Erythroblast (primary cell): ENCODE measurements around the gene FOXA1.

Source experiments
- DNase-seq, 2 experiments: peaks; one replicate each; lab custom pipeline; 2025; lab: John Stamatoyannopoulos, UW
- GATA1 ChIP-seq: IDR thresholded peaks from 2 replicates; pipeline ENCODE4 v1.6.1; 2011; ENCODE audit warnings: low read depth, mild to moderate bottlenecking, control low read depth, low read length, moderate library complexity
- POLR2A ChIP-seq: IDR thresholded peaks from 2 replicates; pipeline ENCODE4 v1.6.1; 2011; ENCODE audit warnings: mild to moderate bottlenecking, low read length

Gene FOXA1

DNA sequence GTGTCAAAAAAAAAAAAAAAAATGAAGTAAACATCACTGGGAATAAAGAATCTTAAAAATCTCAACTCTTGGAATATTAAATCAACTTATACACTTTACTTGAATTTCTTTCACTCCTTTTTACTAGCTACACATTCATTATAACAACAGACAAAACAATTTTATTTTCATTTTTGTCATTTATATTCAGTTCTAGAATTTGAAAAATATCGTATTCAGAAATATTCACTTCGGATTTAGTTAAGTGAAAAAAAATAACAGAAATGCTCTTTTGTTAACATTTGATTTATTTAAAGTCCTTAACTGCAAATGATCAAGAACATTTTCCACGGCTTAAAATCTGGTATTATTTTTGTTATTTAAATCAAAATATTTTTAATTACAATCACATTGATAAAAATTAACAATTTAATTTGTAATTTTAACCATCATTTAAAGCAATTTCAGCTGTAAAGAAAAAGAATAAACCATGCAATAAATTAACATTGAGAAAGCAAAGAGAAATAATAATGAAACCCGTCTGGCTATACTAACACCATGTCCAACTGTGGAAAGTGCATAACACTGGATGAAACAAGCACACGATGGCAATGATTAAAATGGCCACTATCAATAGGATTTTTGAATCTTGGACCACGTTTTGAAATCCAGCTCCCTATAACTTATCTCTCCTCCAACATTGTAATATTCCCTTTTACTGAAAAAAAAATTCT, 5.2 kb downstream of the FOXA1 start:
- TF ChIP-seq POLR2A = no peak
- no peak for TF ChIP-seq GATA1
- no peak for DNase-seq

DNA sequence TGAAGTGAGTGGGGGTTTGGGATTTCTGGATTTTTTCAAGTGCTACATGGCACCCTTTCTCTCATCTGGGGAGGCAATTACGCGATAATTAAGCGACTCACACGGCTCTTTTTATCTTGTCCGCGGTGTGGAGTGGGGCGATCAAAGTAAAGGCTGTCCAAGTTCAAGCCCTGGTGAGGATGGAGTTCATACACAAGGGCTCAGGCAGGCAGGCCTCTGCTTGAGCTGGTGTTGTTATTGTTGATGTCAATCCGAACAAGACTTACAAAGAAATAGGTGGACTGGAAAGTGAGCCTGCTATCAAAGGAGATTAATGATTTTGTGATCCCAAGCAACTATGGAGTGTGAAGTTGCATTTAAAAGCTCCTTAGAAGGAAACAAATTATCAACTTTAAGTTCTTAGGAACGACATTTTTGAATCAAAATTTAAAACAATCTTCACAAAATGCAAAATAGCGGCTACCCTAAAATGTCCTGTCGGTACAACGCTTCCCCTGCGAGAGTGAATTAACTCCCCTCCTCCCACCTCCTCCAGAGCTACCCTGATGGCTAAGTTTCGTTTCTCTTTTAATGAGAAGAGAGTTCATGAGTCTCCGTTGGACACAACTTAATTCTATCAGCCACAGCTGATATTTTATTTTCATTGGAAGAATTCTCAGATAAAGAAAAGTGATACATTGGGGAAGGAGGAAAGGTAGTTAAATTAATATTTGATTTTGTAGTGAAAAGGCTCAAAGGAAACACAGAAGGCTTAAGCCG, 5.9 kb downstream of the FOXA1 start:
- TF ChIP-seq GATA1 (no peak), POLR2A (no peak)
- no peak for DNase-seq

DNA sequence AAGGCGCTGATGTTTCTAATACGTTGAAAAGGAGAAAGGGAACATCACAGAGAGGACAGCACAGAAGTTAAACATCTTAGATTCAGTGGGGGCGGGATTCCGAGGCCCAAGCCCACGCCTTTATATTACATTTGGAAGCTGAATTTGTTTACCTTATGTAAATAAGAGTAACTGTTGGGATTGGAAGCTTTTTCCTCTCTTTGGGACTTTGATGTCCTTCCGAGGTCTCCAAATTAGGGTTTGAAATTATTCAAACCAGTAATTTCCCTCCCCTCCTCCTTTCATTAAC, 6.4 kb downstream of the FOXA1 start:
- DNase-seq = no peak
- no peak for TF ChIP-seq GATA1
- TF ChIP-seq POLR2A = no peak

DNA sequence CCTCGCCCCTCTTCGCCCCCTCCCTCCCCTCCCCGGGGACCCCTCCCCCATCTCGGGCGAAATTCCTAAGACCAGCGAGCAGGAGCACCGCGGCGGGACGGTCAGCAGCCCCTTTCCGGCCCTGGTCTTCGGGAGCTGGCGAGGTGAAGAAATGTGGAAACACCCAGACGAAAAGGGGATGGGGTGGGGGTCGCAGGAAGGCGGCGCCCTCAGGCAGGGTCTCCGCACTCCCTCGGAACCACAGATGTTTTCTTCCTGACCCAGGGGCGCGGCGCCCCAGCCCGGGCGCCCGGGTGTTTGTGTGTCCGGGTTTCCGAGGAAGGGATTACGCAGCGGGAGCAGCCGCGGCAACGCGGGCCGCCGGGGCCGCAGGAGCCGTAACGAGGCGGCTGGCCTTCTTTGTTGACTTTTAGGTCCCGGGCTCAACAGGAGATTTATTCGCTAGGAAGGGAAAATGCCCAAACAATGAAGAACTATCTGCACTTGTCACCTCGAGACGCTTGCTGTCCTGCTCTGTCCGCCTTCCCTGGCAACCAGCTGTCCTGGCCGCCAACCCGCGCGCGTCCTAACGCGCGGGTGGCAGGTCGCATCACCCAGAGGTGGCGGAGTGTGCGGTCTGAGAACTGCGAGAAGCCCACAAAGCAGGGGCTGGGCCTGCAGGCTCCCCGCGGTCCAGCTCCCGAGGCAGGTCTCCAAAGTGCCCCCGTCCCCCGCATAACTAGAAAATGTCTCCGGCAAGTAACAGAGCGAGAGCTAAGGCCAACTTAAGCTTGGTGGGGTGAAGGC, 7.0 kb downstream of the FOXA1 start:
- TF ChIP-seq GATA1 = no peak
- TF ChIP-seq POLR2A = no peak
- DNase-seq = no peak

DNA sequence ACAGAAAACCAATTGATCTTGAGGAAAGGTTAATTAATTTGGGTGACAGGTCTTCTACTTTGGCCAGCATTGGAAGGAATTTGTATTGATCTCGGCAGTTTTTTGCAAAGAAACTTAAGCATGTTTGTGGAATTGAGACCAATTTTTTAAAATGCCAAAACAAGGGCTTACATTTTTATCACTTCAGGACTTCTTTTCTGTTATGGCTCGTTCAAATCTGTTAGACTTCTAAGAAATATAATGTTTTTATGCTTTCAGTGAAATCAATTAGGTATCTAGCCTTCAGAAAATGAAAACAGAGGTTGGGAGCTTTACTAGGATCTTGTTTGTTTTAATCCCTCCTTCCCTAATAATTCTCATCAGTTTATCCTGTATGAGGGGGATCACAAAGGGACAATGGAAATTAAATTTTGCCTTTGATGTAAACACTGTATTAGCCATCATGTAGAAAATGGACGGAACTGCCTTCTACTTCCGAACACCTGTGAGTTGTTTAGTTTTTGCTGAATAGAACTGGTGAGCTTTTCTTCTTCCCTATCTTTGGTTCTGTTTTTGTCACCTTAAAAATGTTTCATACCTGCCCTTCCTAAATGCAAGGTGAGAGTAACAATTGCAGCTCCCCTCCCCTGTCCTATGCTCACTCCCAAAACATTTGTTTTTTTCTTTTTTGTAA, 7.8 kb downstream of the FOXA1 start:
- no peak for DNase-seq
- TF ChIP-seq GATA1 (no peak), POLR2A (no peak)

DNA sequence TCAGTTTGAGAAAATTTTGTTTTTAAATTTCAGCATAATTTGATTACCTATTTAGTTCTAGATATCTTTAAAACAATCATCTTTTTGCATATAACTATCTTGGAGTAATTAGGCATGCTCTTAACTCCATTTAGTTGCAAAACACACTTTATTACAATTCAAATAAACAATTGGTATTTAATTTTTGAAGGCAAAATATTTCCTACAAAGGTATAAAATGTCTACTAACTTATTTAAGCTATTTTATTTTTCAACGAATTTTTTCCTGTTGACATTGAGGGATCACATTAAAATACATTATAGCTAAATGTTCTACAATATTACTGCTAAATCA, 8.3 kb downstream of the FOXA1 start:
- TF ChIP-seq POLR2A (no peak), GATA1 (no peak)
- DNase-seq = no peak

DNA sequence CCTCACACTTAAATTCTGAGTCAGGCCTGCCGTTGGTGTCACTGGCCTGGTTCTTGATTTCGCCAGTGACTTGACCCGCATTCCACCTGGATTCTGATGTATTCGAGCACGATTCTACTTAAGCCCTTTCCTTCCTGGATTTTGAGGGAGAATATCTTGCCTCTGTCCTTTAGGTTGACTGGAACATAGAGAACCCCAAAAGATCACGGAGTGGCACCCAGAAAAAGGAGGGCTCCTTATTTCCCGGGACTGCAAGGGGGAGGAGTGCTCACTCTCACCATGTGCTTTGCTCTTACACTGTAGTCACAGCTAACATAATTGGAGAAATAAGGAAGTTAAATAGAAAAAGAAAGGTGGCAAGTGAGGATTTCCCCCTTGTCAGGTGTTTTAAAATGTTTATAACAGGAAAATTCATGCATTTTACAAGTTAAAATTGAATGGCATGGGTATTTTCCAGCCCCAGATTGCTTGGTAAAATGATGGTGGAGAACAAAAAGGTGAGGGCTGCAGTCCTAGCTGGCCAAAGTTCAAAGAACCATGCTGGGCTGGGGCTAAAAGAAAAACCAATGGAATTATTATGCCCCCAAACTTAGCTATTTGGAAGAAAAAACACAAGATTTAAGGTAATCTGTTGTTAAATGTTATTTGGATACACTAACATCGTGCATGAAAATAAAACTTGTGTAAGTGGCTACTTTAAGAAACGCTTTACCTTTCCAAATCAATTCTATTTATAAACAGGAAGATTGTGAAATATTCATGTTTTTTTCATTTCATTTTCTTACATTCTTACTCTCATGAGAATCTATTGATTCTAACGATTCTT, 8.9 kb downstream of the FOXA1 start:
- no peak for TF ChIP-seq GATA1
- no peak for TF ChIP-seq POLR2A
- no peak for DNase-seq

DNA sequence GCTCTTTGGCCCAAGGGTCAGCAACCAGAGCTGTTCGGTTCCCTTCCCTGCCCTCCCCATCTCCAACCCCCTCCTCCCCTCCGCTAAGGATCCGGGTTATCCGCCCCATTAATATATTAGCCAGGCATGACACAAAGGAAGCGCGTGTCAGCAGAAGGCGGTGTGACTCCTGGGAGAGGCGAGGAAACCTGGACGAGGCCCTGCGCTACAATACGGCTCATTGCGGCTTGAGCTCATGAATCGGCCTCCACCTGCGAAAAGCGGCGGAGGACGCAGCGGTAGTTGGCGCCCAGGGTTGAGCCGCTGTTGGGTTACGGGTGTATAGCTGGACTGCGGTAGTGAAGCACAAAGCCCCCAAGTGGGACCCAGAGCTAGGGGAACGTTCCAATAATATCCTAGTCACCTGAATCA, 9.9 kb downstream of the FOXA1 start:
- no peak for DNase-seq
- TF ChIP-seq GATA1 (no peak), POLR2A (no peak)

DNA sequence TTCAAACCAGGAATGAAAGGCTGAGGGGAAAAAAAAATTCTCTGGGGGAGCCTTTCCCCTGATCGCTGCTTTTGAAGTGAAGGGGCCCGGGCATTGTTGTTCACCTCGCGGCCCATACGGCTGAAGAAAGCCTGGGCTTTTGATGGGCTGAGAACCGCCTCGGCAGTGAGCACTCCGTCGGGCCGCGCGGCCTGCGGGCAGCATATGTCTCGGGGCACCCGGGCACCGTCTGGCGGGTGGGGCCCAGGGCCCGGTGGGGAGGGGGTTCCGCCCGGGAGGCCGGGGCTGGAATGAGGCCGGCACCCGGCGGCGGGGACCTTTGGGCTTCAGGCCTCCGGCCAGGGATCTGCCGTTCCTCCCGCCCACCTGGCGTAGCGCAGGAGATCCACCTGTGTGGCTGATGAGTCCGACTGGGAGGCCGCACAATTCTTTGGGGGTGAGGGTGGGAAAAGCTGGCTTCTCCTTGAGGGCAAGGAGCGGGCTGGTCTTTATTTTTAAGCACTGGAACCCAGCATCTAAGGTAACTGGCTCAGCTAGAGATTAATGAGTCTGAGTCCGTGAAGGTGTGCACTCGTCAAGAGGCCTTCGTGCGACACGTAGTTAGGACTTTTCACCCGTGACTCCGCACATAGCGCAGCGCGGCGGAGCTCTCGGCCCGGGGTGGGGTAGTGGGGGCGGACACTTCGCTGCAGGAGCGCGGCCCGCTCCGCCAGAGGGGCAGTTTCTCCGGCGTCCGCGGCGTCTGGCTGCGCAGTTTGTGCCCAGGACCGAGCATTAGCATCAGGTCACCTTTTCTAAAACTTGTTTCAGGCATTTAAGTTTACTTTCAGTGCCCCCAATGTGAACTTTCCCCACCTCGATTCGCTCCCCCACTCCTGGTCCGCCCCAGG, 10.6 kb downstream of the FOXA1 start:
- TF ChIP-seq POLR2A = no peak
- TF ChIP-seq GATA1 = no peak
- no peak for DNase-seq

DNA sequence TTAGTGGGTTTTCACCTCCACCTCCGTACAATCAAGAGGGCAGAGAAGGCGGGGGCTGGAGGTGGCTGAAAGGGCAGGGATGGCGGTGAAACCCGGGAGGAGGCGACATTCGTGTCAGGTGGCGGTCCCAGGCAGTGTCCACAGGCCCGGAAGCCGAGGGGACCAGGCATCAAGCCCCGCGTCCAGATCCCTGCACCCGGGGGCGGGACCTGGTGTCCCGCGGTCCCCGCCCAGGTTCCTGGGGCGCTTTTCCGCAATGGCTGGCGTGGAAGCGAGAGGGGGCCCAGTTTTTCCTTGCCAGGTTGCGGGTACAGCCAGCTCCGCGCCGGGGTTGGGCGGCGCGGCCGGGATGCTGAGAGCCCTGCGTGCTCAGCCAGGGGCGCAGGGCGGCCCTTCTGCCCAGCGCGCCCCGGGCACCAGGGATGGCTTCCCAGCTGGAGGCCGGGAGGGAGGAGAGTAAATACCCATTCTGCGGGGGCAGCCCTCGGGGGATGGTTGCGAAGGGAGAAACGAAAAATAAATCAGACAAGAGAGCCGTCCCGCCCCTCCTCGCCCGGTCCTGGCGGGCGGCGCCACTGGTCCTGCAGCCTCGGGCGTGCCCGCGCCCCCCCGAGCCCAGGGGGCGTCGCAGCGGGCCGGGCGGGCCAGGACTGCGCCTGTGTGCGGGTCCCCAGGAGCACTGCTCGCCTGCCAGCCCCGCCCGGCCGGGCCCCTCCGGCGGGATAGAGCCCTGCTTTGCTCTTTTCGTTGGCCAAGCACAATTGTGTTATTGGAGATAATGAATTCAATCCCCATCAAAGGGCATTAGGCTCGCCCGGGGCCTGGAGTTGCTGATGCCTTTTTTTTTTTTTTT, 11.5 kb downstream of the FOXA1 start:
- TF ChIP-seq POLR2A (no peak), GATA1 (no peak)
- no peak for DNase-seq

DNA sequence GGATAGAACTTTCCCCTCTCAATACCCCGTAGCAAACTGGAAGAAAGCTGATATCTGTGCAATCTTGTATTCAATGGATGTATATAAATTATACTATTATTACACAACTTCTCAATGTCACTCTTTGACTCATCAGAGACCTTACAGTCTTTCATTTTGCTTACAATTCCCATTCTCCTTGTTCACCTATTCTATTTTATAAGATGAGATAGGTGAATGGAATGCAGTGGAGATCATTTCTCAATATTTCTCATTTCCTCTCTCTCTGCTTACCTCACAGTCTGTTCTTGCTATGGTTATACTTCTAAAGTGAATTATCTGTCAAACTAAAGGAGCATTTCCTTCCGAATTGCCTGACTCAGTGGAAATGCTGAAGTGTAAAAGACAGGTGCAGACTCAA, 14.9 kb downstream of the FOXA1 start:
- DNase-seq = no peak
- no peak for TF ChIP-seq GATA1
